Neural progenitor cell (in vitro differentiated cells): ENCODE data around the gene IGF1.

ENCODE experiments used
- EZH2phosphoT487 ChIP-seq: fragments of 200-600 bp; sonication (generic); IDR thresholded peaks from 2 replicates; pipeline ENCODE4 v1.6.1; 2017; ENCODE audit warnings: antibody characterized with exemption
- TF ChIP-seq, protein P1 (sequence below): fragments of 200-600 bp; sonication (generic); IDR thresholded peaks from 2 replicates; pipeline ENCODE4 v1.5.1; 2017; ENCODE audit warnings: antibody characterized with exemption, mild to moderate bottlenecking

DNA sequence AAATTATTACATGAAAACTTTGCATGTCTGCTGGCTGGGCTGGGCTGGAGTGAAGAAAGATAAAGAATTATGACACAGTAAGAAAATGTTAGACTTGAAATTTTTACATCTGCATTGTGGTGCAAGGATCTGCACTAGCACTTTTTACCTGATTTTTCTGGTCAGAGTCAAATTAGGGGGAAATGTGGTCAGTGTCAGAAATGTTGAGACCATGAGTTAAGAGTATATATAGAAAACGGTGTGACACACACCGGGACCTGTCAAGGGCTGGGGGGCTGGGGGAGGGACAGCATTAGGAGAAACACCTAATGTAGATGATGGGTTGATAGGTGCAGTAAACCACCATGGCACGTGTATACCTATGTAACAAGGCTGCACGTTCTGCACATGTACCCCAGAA lies 90.3 kb downstream of the IGF1 start:
- TF ChIP-seq, protein P1, sequence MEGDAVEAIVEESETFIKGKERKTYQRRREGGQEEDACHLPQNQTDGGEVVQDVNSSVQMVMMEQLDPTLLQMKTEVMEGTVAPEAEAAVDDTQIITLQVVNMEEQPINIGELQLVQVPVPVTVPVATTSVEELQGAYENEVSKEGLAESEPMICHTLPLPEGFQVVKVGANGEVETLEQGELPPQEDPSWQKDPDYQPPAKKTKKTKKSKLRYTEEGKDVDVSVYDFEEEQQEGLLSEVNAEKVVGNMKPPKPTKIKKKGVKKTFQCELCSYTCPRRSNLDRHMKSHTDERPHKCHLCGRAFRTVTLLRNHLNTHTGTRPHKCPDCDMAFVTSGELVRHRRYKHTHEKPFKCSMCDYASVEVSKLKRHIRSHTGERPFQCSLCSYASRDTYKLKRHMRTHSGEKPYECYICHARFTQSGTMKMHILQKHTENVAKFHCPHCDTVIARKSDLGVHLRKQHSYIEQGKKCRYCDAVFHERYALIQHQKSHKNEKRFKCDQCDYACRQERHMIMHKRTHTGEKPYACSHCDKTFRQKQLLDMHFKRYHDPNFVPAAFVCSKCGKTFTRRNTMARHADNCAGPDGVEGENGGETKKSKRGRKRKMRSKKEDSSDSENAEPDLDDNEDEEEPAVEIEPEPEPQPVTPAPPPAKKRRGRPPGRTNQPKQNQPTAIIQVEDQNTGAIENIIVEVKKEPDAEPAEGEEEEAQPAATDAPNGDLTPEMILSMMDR = no peak
- TF ChIP-seq EZH2phosphoT487 = no peak
